WTC11 (cell line): ENCODE data around the gene TMTC1.

Experiments used
- ELF4 ChIP-seq: sonication (generic); formaldehyde crosslinking; IDR thresholded peaks from 2 replicates; pipeline ENCODE4 v1.8.1; 2022; ENCODE audit warnings: low read depth, mild to moderate bottlenecking, moderate library complexity, missing genetic modification reagents
- FOXJ3 ChIP-seq: sonication (generic); formaldehyde crosslinking; IDR thresholded peaks from 2 replicates; pipeline ENCODE4 v1.9.0; 2021; ENCODE audit warnings: missing genetic modification reagents, mild to moderate bottlenecking, borderline replicate concordance
- KAT7 ChIP-seq: sonication (generic); formaldehyde crosslinking; IDR thresholded peaks from 2 replicates; pipeline ENCODE4 v1.8.1; 2023; ENCODE audit warnings: missing genetic modification reagents, mild to moderate bottlenecking, borderline replicate concordance
- NR2C2 ChIP-seq: sonication (generic); formaldehyde crosslinking; IDR thresholded peaks from 2 replicates; pipeline ENCODE4 v1.8.0; 2022; ENCODE audit warnings: mild to moderate bottlenecking, missing genetic modification reagents
- ZNF121 ChIP-seq: sonication (generic); formaldehyde crosslinking; IDR thresholded peaks from 2 replicates; pipeline ENCODE4 v1.8.0; 2023; ENCODE audit warnings: missing genetic modification reagents
- ZNF263 ChIP-seq: sonication (generic); formaldehyde crosslinking; IDR thresholded peaks from 2 replicates; pipeline ENCODE4 v1.8.1; 2022; ENCODE audit warnings: low read depth, mild to moderate bottlenecking, moderate library complexity, missing genetic modification reagents
- TF ChIP-seq, protein P1 (sequence below): sonication (generic); formaldehyde crosslinking; IDR thresholded peaks from 2 replicates; pipeline ENCODE4 v1.8.0; 2023; ENCODE audit warnings: mild to moderate bottlenecking, missing genetic modification reagents
- TF ChIP-seq, protein P2 (sequence below): fragments of 200-600 bp; IDR thresholded peaks from 2 replicates; pipeline ENCODE4 v1.8.0; 2022; ENCODE audit warnings: antibody characterized with exemption
- TF ChIP-seq, protein P3 (sequence below): sonication (generic); formaldehyde crosslinking; IDR thresholded peaks from 2 replicates; pipeline ENCODE4 v1.8.1; 2023; ENCODE audit warnings: mild to moderate bottlenecking, missing genetic modification reagents, moderate library complexity
- TF ChIP-seq, protein P4 (sequence below): sonication (generic); formaldehyde crosslinking; conservative IDR thresholded peaks from 2 replicates; pipeline ENCODE4 v1.8.1; 2023; ENCODE audit warnings: mild to moderate bottlenecking, low read depth, missing genetic modification reagents, moderate library complexity
- TF ChIP-seq, protein P5 (sequence below): sonication (generic); formaldehyde crosslinking; IDR thresholded peaks from 2 replicates; pipeline ENCODE4 v1.8.0; 2022; ENCODE audit warnings: mild to moderate bottlenecking, missing genetic modification reagents
- TF ChIP-seq, protein P6 (sequence below): sonication (generic); formaldehyde crosslinking; IDR thresholded peaks from 2 replicates; pipeline ENCODE4 v1.8.1; 2022; ENCODE audit warnings: low read depth, mild to moderate bottlenecking, moderate library complexity, missing genetic modification reagents, borderline replicate concordance

DNA sequence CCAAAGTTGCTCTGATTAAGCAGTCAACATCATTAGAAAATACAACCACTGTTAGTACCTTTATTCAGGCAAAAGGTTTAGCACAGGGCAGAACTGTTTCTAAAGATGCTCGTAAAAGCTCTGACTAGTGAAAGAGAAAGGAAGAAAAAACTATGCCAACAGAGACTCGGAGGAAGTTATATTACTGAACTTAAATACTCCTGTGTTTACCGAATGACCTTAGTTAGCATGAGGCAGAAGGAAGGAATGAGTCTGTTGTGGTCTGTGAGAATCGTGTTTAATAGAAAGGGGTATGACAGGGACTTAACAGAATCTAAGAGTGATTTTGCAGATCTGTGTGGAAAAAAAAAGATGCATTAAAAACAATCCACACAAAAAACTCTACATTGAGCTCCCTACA lies 202.1 kb downstream of the TMTC1 start:
- TF ChIP-seq, protein P1, sequence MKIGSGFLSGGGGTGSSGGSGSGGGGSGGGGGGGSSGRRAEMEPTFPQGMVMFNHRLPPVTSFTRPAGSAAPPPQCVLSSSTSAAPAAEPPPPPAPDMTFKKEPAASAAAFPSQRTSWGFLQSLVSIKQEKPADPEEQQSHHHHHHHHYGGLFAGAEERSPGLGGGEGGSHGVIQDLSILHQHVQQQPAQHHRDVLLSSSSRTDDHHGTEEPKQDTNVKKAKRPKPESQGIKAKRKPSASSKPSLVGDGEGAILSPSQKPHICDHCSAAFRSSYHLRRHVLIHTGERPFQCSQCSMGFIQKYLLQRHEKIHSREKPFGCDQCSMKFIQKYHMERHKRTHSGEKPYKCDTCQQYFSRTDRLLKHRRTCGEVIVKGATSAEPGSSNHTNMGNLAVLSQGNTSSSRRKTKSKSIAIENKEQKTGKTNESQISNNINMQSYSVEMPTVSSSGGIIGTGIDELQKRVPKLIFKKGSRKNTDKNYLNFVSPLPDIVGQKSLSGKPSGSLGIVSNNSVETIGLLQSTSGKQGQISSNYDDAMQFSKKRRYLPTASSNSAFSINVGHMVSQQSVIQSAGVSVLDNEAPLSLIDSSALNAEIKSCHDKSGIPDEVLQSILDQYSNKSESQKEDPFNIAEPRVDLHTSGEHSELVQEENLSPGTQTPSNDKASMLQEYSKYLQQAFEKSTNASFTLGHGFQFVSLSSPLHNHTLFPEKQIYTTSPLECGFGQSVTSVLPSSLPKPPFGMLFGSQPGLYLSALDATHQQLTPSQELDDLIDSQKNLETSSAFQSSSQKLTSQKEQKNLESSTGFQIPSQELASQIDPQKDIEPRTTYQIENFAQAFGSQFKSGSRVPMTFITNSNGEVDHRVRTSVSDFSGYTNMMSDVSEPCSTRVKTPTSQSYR (CRISPR knock-in tag), result no peak
- TF ChIP-seq FOXJ3 (CRISPR knock-in tag) (no peak), ZNF121 (CRISPR knock-in tag) (no peak), KAT7 (CRISPR knock-in tag) (no peak), ZNF263 (CRISPR knock-in tag) (no peak), NR2C2 (CRISPR knock-in tag) (no peak), ELF4 (CRISPR knock-in tag) (no peak)
- TF ChIP-seq, protein P2, sequence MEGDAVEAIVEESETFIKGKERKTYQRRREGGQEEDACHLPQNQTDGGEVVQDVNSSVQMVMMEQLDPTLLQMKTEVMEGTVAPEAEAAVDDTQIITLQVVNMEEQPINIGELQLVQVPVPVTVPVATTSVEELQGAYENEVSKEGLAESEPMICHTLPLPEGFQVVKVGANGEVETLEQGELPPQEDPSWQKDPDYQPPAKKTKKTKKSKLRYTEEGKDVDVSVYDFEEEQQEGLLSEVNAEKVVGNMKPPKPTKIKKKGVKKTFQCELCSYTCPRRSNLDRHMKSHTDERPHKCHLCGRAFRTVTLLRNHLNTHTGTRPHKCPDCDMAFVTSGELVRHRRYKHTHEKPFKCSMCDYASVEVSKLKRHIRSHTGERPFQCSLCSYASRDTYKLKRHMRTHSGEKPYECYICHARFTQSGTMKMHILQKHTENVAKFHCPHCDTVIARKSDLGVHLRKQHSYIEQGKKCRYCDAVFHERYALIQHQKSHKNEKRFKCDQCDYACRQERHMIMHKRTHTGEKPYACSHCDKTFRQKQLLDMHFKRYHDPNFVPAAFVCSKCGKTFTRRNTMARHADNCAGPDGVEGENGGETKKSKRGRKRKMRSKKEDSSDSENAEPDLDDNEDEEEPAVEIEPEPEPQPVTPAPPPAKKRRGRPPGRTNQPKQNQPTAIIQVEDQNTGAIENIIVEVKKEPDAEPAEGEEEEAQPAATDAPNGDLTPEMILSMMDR, result no peak
- TF ChIP-seq, protein P3, sequence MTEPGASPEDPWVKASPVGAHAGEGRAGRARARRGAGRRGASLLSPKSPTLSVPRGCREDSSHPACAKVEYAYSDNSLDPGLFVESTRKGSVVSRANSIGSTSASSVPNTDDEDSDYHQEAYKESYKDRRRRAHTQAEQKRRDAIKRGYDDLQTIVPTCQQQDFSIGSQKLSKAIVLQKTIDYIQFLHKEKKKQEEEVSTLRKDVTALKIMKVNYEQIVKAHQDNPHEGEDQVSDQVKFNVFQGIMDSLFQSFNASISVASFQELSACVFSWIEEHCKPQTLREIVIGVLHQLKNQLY (CRISPR knock-in tag), result no peak
- TF ChIP-seq, protein P4, sequence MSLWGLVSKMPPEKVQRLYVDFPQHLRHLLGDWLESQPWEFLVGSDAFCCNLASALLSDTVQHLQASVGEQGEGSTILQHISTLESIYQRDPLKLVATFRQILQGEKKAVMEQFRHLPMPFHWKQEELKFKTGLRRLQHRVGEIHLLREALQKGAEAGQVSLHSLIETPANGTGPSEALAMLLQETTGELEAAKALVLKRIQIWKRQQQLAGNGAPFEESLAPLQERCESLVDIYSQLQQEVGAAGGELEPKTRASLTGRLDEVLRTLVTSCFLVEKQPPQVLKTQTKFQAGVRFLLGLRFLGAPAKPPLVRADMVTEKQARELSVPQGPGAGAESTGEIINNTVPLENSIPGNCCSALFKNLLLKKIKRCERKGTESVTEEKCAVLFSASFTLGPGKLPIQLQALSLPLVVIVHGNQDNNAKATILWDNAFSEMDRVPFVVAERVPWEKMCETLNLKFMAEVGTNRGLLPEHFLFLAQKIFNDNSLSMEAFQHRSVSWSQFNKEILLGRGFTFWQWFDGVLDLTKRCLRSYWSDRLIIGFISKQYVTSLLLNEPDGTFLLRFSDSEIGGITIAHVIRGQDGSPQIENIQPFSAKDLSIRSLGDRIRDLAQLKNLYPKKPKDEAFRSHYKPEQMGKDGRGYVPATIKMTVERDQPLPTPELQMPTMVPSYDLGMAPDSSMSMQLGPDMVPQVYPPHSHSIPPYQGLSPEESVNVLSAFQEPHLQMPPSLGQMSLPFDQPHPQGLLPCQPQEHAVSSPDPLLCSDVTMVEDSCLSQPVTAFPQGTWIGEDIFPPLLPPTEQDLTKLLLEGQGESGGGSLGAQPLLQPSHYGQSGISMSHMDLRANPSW (CRISPR knock-in tag), result no peak
- TF ChIP-seq, protein P5, sequence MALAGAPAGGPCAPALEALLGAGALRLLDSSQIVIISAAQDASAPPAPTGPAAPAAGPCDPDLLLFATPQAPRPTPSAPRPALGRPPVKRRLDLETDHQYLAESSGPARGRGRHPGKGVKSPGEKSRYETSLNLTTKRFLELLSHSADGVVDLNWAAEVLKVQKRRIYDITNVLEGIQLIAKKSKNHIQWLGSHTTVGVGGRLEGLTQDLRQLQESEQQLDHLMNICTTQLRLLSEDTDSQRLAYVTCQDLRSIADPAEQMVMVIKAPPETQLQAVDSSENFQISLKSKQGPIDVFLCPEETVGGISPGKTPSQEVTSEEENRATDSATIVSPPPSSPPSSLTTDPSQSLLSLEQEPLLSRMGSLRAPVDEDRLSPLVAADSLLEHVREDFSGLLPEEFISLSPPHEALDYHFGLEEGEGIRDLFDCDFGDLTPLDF (CRISPR knock-in tag), result no peak
- TF ChIP-seq, protein P6, sequence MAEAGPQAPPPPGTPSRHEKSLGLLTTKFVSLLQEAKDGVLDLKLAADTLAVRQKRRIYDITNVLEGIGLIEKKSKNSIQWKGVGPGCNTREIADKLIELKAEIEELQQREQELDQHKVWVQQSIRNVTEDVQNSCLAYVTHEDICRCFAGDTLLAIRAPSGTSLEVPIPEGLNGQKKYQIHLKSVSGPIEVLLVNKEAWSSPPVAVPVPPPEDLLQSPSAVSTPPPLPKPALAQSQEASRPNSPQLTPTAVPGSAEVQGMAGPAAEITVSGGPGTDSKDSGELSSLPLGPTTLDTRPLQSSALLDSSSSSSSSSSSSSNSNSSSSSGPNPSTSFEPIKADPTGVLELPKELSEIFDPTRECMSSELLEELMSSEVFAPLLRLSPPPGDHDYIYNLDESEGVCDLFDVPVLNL (CRISPR knock-in tag), result no peak
